ENCODE data around the gene PLEKHJ1.
"Not testable (repeated sequence)": the region's sequence is repeated elsewhere in the genome, so short reads cannot be mapped to it uniquely, and the experiment has no call there.

The PLEKHJ1 gene

DNA sequence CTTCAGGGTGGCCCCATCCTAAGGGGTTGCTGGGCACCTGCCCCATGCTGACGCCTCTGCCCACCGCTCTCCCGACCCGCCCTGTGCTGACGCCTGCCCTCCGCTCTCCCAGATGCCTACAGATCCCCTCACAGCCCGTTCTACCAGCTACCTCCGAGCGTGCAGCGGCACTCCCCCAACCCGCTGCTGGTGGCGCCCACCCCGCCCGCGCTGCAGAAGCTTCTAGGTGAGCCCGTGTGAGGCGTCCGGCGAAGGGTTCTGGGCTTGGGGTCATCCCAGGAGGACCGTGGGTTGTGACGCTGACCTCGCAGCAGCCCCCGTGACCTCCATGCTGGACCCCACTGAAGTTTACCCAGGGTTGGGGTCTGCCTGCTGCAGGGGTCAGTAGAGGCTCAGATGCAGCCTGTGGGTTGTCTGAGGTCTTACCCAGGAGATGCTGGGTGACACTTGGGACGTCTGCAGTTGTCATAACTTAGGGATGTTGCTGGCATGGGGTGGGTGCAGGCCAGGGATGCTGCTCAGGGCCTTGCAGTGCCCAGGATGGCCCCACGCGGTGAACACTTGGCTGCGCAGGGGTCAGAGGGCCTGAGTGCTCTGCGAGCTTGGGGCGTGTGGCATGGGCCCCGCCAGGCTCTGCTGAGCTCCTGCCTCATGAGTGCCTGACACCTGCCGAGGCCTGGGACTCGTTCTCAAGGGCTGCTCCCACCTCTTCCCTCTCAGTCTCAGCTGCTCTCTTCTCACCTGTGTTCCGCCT lies 25.0 kb downstream of the PLEKHJ1 start:
- Histone ChIP-seq H3K4me3 (ENCODE audit: extremely low read depth, insufficient read depth, low read length, poor library complexity, severe bottlenecking) (no peak overlapping the region), H3K36me3 (ENCODE audit: control insufficient read depth, insufficient read depth, low read length) (peaks cover 82% of the 10 kb centered on the region), H3K9me3 (ENCODE audit: control insufficient read depth, low read length) (no peaks in the 10 kb centered on the region), H3K27ac (ENCODE audit: low read depth, low read length, severe bottlenecking) (no peak overlapping the region), H3K4me1 (ENCODE audit: control insufficient read depth, insufficient read depth, low read length, poor library complexity, severe bottlenecking) (peaks cover 16% of the 10 kb centered on the region)
- 97 to 99% methylated on average over 28 to 33 of the region's 33 CpGs for WGBS, 2 experiments (ENCODE audit: insufficient coverage in 2 of 2)

DNA sequence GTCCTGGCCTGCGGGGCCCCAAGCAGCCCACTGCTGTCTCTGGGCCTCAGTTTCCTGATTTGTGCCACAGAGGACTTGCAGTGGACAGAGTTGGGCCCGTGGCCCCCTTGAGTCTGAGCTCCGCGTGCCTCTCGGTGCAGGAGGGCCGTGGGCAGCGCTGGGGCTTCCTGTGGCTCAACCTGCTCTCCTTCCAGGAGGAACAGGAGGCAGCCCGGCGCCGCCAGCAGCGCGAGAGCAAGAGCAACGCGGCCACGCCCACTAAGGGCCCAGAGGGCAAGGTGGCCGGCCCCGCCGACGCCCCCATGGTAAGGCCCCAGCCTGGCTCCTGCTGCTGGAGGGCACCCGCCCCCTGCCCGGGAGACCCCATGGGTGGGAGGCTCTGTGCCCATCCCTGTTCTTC lies 25.9 kb downstream of the PLEKHJ1 start:
- Histone ChIP-seq H3K4me3 (ENCODE audit: extremely low read depth, insufficient read depth, low read length, poor library complexity, severe bottlenecking) (no peak overlapping the region), H3K9me3 (ENCODE audit: control insufficient read depth, low read length) (no peaks in the 10 kb centered on the region), H3K27ac (ENCODE audit: low read depth, low read length, severe bottlenecking) (no peak overlapping the region), H3K4me1 (ENCODE audit: control insufficient read depth, insufficient read depth, low read length, poor library complexity, severe bottlenecking) (peaks cover 16% of the 10 kb centered on the region), H3K36me3 (ENCODE audit: control insufficient read depth, insufficient read depth, low read length) (peaks cover 75% of the 10 kb centered on the region)
- WGBS, 2 experiments (ENCODE audit: insufficient coverage in 2 of 2) = 94 to 96% methylated on average over 21 of the region's 21 CpGs

DNA sequence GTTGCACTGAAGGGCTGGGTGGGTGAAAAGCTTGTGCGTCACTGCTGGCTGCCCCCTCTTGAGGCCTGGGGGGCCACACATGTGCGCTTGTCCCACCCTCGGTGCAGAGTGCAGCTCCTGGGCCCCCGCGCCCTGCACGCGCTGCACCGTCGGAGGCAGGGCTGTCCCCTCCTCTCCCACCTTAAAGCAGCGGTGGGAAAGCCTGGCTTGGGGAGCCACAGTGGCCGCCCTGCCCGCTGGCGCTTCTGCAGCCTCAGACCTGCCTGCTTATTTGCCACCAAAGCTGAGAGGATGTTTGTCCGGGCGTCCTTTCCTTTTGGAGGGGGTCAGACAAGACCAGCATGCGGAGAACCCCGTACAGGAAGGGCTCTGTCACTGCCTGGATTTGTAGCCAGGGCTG lies 26.7 kb downstream of the PLEKHJ1 start:
- peaks cover 16% of the 10 kb centered on the region for H3K4me1 ChIP-seq (ENCODE audit: control insufficient read depth, insufficient read depth, low read length, poor library complexity, severe bottlenecking)

DNA sequence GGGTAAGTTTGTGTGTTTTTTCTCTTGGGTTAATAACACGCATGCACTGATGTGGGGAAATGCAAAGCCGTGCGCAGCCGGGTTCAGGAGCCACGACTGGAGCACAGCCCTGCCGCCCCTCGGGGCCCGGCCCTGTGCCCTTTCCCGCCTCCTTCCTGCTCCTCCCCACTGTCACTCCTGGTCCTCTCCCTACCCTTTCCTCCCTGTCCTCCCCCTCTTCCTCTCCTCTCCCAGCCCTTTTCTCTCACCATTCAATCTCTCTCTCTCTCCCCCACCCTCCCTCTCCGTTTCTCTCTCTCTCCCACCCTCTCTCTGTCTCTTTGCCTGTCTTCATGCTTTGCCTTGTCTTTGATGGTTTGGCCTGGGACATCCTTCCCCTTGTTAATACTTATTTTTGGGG lies 27.2 kb downstream of the PLEKHJ1 start:
- Histone ChIP-seq H3K4me3 (ENCODE audit: extremely low read depth, insufficient read depth, low read length, poor library complexity, severe bottlenecking) (no peak overlapping the region), H3K4me1 (ENCODE audit: control insufficient read depth, insufficient read depth, low read length, poor library complexity, severe bottlenecking) (peaks cover 16% of the 10 kb centered on the region), H3K36me3 (ENCODE audit: control insufficient read depth, insufficient read depth, low read length) (peaks cover 71% of the 10 kb centered on the region), H3K9me3 (ENCODE audit: control insufficient read depth, low read length) (no peaks in the 10 kb centered on the region), H3K27ac (ENCODE audit: low read depth, low read length, severe bottlenecking) (peak overlapping the region; percentile 52)
- 72 to 85% methylated on average over 6 to 10 of the region's 10 CpGs for WGBS, 2 experiments (ENCODE audit: insufficient coverage in 2 of 2)

More for the DNA sequence above, 26.7 kb downstream of the PLEKHJ1 start:
- Histone ChIP-seq H3K36me3 (ENCODE audit: control insufficient read depth, insufficient read depth, low read length) (peaks cover 71% of the 10 kb centered on the region), H3K9me3 (ENCODE audit: control insufficient read depth, low read length) (no peaks in the 10 kb centered on the region), H3K27ac (ENCODE audit: low read depth, low read length, severe bottlenecking) (no peak overlapping the region), H3K4me3 (ENCODE audit: extremely low read depth, insufficient read depth, low read length, poor library complexity, severe bottlenecking) (no peak overlapping the region)
- WGBS, 2 experiments (ENCODE audit: insufficient coverage in 2 of 2) = 88 to 95% methylated on average over 10 to 15 of the region's 17 CpGs

DNA sequence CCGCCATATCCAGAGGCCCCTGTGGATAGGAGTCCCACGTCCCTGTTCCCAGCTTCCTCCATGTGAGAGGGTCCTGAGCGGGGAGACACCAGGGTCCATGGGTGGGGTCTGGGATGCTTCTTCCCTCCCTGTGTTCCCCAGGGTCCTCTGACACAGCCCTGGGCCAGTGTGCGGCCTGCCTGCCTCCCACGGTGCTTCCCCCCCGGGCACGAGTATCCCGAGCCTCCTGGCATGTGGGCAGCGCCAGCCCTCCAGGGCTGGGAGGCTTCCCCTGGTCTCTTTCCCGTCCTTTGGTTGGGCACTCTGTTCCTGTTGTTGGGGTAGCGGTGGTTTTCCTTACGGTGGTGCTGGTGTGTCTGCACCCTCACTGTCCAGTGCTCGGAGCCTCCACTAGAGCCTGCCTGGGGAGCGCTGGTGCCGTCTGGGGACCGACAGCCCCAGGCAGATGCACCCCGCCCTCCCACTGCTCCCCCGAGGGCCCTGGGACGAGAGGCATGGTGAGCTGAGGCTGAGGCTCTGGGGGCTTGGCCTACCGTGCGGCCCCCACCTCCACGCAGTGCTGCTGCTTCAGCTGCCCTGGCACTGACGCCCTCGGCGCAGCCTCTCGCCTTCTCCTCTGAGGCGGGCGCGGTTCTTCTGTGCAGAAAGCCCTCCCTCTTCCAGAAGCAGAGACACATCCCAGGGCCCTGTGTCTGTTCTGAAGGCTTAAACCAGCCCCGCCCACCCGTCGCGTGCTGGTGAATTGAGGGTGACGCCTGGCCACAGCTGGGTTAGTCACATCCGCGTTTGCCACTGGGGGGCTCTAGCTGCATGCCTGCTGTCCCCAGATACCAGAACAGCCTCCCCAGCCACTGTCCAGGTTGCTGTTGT lies 27.9 kb downstream of the PLEKHJ1 start:
- H3K4me3 ChIP-seq (ENCODE audit: extremely low read depth, insufficient read depth, low read length, poor library complexity, severe bottlenecking) = no peak overlapping the region
- 80 to 88% methylated on average over 25 to 30 of the region's 36 CpGs for WGBS, 2 experiments (ENCODE audit: insufficient coverage in 2 of 2)
- peaks cover 16% of the 10 kb centered on the region for H3K4me1 ChIP-seq (ENCODE audit: control insufficient read depth, insufficient read depth, low read length, poor library complexity, severe bottlenecking)
- no peaks in the 10 kb centered on the region for H3K9me3 ChIP-seq (ENCODE audit: control insufficient read depth, low read length)
- peaks cover 71% of the 10 kb centered on the region for H3K36me3 ChIP-seq (ENCODE audit: control insufficient read depth, insufficient read depth, low read length)
- H3K27ac ChIP-seq (ENCODE audit: low read depth, low read length, severe bottlenecking) = peak overlapping the region; percentile 52

DNA sequence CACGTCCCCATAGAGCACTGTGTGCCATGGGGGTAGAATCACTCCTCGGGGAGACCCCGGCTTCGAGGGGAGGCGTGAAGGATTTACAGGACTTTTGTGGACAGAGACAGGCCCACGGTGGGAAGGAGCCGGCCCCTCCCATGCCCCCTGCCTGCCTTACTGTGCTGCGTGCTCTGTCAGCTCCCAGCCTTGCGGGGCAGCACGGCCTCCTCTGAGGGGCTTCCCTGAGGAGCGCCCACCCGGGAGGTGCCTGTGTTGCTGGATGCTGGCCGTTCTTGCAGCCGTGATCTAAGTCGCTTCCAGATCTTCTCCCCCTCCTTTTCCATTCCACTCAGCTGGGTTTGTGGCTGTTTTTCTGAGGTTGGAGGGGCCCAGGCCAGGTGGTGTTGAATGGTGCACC lies 29.1 kb downstream of the PLEKHJ1 start:
- H3K9me3 ChIP-seq (ENCODE audit: control insufficient read depth, low read length) = no peaks in the 10 kb centered on the region
- peaks cover 16% of the 10 kb centered on the region for H3K4me1 ChIP-seq (ENCODE audit: control insufficient read depth, insufficient read depth, low read length, poor library complexity, severe bottlenecking)
- WGBS, 2 experiments (ENCODE audit: insufficient coverage in 2 of 2) = 95 to 96% methylated on average over 10 to 13 of the region's 15 CpGs
- peaks cover 67% of the 10 kb centered on the region for H3K36me3 ChIP-seq (ENCODE audit: control insufficient read depth, insufficient read depth, low read length)
- no peak overlapping the region for H3K27ac ChIP-seq (ENCODE audit: low read depth, low read length, severe bottlenecking)
- H3K4me3 ChIP-seq (ENCODE audit: extremely low read depth, insufficient read depth, low read length, poor library complexity, severe bottlenecking) = no peak overlapping the region

DNA sequence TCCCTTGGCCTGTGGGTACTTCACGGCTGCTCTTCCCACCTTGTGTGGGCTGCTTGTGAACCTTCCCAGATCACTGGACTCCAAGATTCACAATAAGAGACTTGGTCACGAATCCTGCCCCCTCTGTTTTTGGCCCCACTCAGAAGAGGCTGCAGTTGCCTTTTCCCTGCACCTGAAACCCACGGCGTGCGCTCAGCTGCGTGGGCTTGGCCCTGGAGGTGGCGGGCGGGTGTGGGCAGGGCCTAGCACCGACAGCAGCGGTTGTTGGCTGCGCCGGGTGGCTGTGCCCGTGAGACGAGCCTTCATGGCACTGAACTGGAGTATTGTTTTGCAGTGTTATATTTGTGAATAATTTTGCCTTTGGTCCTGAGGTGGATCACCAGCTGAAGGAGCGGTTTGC lies 33.8 kb downstream of the PLEKHJ1 start:
- 97 to 99% methylated on average over 10 to 15 of the region's 15 CpGs for WGBS, 2 experiments (ENCODE audit: insufficient coverage in 2 of 2)

DNA sequence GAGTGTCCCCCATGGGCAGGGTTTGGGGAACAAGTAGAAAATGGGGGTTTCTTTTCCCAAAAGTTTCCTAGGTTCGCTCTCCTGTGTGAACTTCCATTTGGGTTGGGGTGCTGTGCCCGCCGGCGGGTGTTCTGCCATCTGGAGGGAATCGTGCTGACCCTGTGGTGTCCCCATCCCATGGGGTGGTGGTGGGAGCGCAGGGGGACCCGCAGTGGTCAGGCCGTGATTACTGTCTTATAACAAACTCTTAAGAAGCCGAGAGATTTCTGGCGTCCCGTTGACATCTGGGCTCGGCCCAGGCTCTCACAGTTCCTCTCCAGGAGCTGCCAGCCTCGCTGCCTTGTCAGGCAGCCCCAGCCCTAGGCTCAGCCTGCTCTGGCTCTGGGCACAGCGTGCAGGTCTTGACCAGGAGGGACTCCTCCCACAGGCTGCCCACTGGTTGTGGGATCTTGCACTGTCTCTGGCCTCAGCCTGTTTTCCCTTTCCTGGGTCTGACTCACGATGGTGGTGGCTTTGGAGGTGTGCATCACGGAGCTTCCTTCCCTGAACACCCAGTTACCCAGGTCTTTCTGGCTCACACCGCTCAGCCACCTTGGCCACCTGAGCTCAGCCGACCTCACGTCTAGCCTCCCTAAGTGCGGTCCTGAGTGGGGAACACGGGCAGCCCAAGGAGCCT lies 34.5 kb downstream of the PLEKHJ1 start:
- 95% methylated on average over 18 to 21 of the region's 21 CpGs for WGBS, 2 experiments (ENCODE audit: insufficient coverage in 2 of 2)
- H3K4me3 ChIP-seq (ENCODE audit: extremely low read depth, insufficient read depth, low read length, poor library complexity, severe bottlenecking) = no peak overlapping the region
- H3K36me3 ChIP-seq (ENCODE audit: control insufficient read depth, insufficient read depth, low read length) = peaks cover 60% of the 10 kb centered on the region
- peaks cover 8% of the 10 kb centered on the region for H3K9me3 ChIP-seq (ENCODE audit: control insufficient read depth, low read length)
- H3K27ac ChIP-seq (ENCODE audit: low read depth, low read length, severe bottlenecking) = peak overlapping the region; percentile 89
- no peaks in the 10 kb centered on the region for H3K4me1 ChIP-seq (ENCODE audit: control insufficient read depth, insufficient read depth, low read length, poor library complexity, severe bottlenecking)

More for the DNA sequence above, 33.8 kb downstream of the PLEKHJ1 start:
- Histone ChIP-seq H3K36me3 (ENCODE audit: control insufficient read depth, insufficient read depth, low read length) (peaks cover 62% of the 10 kb centered on the region), H3K27ac (ENCODE audit: low read depth, low read length, severe bottlenecking) (no peak overlapping the region), H3K4me1 (ENCODE audit: control insufficient read depth, insufficient read depth, low read length, poor library complexity, severe bottlenecking) (no peaks in the 10 kb centered on the region), H3K9me3 (ENCODE audit: control insufficient read depth, low read length) (peaks cover 8% of the 10 kb centered on the region), H3K4me3 (ENCODE audit: extremely low read depth, insufficient read depth, low read length, poor library complexity, severe bottlenecking) (no peak overlapping the region)

DNA sequence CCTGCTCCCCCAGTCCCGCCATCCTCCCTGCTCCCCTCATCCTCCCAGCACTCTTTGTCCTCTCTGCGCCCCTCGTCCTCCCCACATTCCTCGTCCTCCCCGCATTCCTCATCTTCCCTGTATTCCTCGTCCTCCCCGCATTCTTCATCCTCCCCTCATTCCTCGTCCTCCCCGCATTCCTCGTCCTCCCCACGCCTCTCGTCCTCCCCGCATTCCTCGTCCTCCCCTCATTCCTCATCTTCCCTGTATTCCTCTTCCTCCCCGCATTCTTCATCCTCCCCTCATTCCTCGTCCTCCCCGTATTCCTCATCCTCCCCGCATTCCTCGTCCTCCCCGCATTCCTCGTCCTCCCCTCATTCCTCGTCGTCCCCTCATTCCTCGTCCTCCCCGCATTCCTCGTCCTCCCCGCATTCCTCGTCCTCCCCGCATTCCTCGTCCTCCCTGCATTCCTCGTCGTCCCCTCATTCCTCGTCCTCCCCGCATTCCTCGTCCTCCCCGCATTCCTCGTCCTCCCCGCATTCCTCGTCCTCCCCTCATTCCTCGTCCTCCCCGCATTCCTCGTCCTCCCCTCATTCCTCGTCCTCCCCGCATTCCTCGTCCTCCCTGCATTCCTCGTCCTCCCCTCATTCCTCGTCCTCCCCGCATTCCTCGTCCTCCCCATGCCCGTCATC lies 35.4 kb downstream of the PLEKHJ1 start:
- H3K4me1 ChIP-seq (ENCODE audit: control insufficient read depth, insufficient read depth, low read length, poor library complexity, severe bottlenecking); H3K9me3 ChIP-seq (ENCODE audit: control insufficient read depth, low read length); H3K4me3 ChIP-seq (ENCODE audit: extremely low read depth, insufficient read depth, low read length, poor library complexity, severe bottlenecking): not testable (repeated sequence)
- Histone ChIP-seq H3K27ac (ENCODE audit: low read depth, low read length, severe bottlenecking) (peak overlapping the region; percentile 89), H3K36me3 (ENCODE audit: control insufficient read depth, insufficient read depth, low read length) (peaks cover 66% of the 10 kb centered on the region)
- 95 to 97% methylated on average over 50 of the region's 50 CpGs for WGBS, 2 experiments (ENCODE audit: insufficient coverage in 2 of 2)
